Gastroesophageal sphincter (tissue), 4 donors: Measurements from ENCODE around the gene IQGAP3. TPM values are rescaled to one million over a fixed set of nuclear protein-coding genes. Genes with fewer than 3 reads are reported as not detected.

ENCODE experiments used
- ATAC-seq: fragments of 150-250 bp; one replicate; pipeline ENCODE4 v1.9.1; 2016; ENCODE audit warnings: mild to moderate bottlenecking, moderate library complexity
- H3K27ac ChIP-seq, 4 donors: fragments of 200-600 bp; sonication (generic) in 3 of 4; 1 replicate in 3 of 4; 2 replicates in 1 of 4; pipeline ENCODE4 v1.5.1; 2016 to 2019
- H3K27me3 ChIP-seq: fragments of 200-600 bp; sonication (generic); one replicate; pipeline ENCODE4 v1.5.1; 2019
- H3K36me3 ChIP-seq, 2 donors: fragments of 200-600 bp; sonication (generic); one replicate each; pipeline ENCODE4 v1.5.1; 2019; ENCODE audit warnings: control low read depth in 1 of 2
- H3K4me1 ChIP-seq, 3 donors: fragments of 200-600 bp; sonication (generic); 1 replicate in 2 of 3; 2 replicates in 1 of 3; pipeline ENCODE4 v1.5.1; 2016 to 2019; ENCODE audit warnings: control low read depth in 2 of 3
- H3K4me3 ChIP-seq, 2 donors: fragments of 200-600 bp; sonication (generic); one replicate each; pipeline ENCODE4 v1.5.1; 2019; ENCODE audit warnings: mild to moderate bottlenecking in 1 of 2, moderate library complexity in 1 of 2
- H3K9me3 ChIP-seq, 3 donors: fragments of 200-600 bp; sonication (generic); one replicate each; pipeline ENCODE4 v1.5.1; 2017 to 2019; ENCODE audit warnings: control low read depth in 2 of 3
- CTCF ChIP-seq, 4 experiments: fragments of 200-600 bp in 2 of 4; fragments of 450-650 bp in 2 of 4; sonication (generic) in 1 of 4; IDR thresholded peaks; one replicate each; pipeline ENCODE4 v1.5.1; 2017 to 2019; ENCODE audit warnings: antibody characterized with exemption in 4 of 4, mild to moderate bottlenecking in 2 of 4, moderate library complexity in 2 of 4
- EP300 ChIP-seq: sonication (generic); formaldehyde crosslinking; IDR thresholded peaks from one replicate; pipeline ENCODE4 v1.6.1; 2017; ENCODE audit warnings: antibody characterized with exemption, mild to moderate bottlenecking
- POLR2A ChIP-seq, 2 donors: fragments of 450-650 bp; IDR thresholded peaks; one replicate each; pipeline ENCODE4 v1.6.1; 2017; ENCODE audit warnings: antibody characterized with exemption in 2 of 2, mild to moderate bottlenecking in 2 of 2, moderate library complexity in 1 of 2
- POLR2AphosphoS5 ChIP-seq: sonication (generic); formaldehyde crosslinking; IDR thresholded peaks from one replicate; pipeline ENCODE4 v1.6.1; 2017; ENCODE audit warnings: antibody characterized with exemption
- WGBS, 2 donors: methylation state at CpG; one replicate each; pipeline ENCODE4 v1.1.5; 2018; ENCODE audit warnings: low coverage in 1 of 2; 5-methylcytosine and 5-hydroxymethylcytosine counted together
- total RNA-seq, 4 donors: library from RNA; depleted of rRNA; stranded (reverse); fragments of >200 nt; gene quantifications; one replicate each; pipeline ENCODE4 v1.1.0, GENCODE V29; 2016

Gene IQGAP3
- total RNA-seq, 4 donors from 2014 or later = 0.27 to 0.58 (median 0.42) TPM; not detected in 1

- ATAC-seq = no peak
- Histone ChIP-seq H3K4me3 (no peak overlapping the region), H3K27ac (no peak overlapping the region), H3K9me3 (no peaks in the 10 kb centered on the region), H3K27me3 (no peaks in the 10 kb centered on the region), H3K36me3 (no peaks in the 10 kb centered on the region), H3K4me1 (no peaks in the 10 kb centered on the region)
- WGBS, 2 donors = 100% methylated on average over 1 of the region's 2 CpGs
- TF ChIP-seq POLR2A (IDR thresholded peaks at IDR 0.05) (no peak), POLR2AphosphoS5 (no peak), EP300 (no peak), CTCF (IDR thresholded peaks at IDR 0.05) (no peak)
These were observed 48.4 kb downstream of the IQGAP3 start for GRCh38 chr1:156523801-156524480.

GRCh38 chr1:156522443-156522970, 49.9 kb downstream of the IQGAP3 start:
- ATAC-seq = no peak
- Histone ChIP-seq H3K4me1 (no peaks in the 10 kb centered on the region), H3K9me3 (no peaks in the 10 kb centered on the region), H3K36me3 (no peaks in the 10 kb centered on the region), H3K4me3 (no peak overlapping the region), H3K27me3 (no peaks in the 10 kb centered on the region), H3K27ac (no peak overlapping the region)
- TF ChIP-seq POLR2A (IDR thresholded peaks at IDR 0.05) = no peak
- no peak for TF ChIP-seq POLR2AphosphoS5
- TF ChIP-seq EP300 = no peak
- TF ChIP-seq CTCF (IDR thresholded peaks at IDR 0.05) = no peak

- Histone ChIP-seq H3K36me3 (no peaks in the 10 kb centered on the region), H3K27me3 (no peaks in the 10 kb centered on the region), H3K27ac (no peak overlapping the region), H3K9me3 (no peaks in the 10 kb centered on the region), H3K4me1 (peaks cover 0 to 10% (median 3%) of the 10 kb centered on the region in 3 donors), H3K4me3 (no peak overlapping the region)
- 59 to 82% methylated on average over 2 to 4 of the region's 4 CpGs for WGBS, 2 donors
- no peak for TF ChIP-seq EP300
- TF ChIP-seq CTCF (IDR thresholded peaks at IDR 0.05) = no peak
- TF ChIP-seq POLR2A (IDR thresholded peaks at IDR 0.05) = no peak
- no peak for ATAC-seq
These were observed 54.6 kb downstream of the IQGAP3 start for GRCh38 chr1:156517748-156518147.

GRCh38 chr1:156516821-156517220, 55.5 kb downstream of the IQGAP3 start:
- WGBS, 2 donors = 88 to 95% methylated on average over 4 of the region's 4 CpGs
- Histone ChIP-seq H3K36me3 (no peaks in the 10 kb centered on the region), H3K27me3 (no peaks in the 10 kb centered on the region), H3K9me3 (no peaks in the 10 kb centered on the region), H3K4me3 (no peak overlapping the region), H3K4me1 (peaks cover 0 to 20% (median 4%) of the 10 kb centered on the region in 3 donors), H3K27ac (no peak overlapping the region)
- no peak for ATAC-seq
- TF ChIP-seq CTCF (IDR thresholded peaks at IDR 0.05) (no peak), POLR2A (IDR thresholded peaks at IDR 0.05) (no peak), EP300 (no peak), POLR2AphosphoS5 (no peak)

- Histone ChIP-seq H3K27ac (no peak overlapping the region), H3K36me3 (no peaks in the 10 kb centered on the region), H3K4me1 (peaks cover 2 to 28% (median 10%) of the 10 kb centered on the region in 3 donors), H3K4me3 (no peak overlapping the region), H3K9me3 (no peaks in the 10 kb centered on the region), H3K27me3 (no peaks in the 10 kb centered on the region)
- ATAC-seq = no peak
- TF ChIP-seq POLR2AphosphoS5 = no peak
- TF ChIP-seq CTCF (IDR thresholded peaks at IDR 0.05) = no peak
- TF ChIP-seq EP300 = no peak
- TF ChIP-seq POLR2A (IDR thresholded peaks at IDR 0.05) = no peak
- 50 to 57% methylated on average over 2 of the region's 2 CpGs for WGBS, 2 donors
These were observed 56.4 kb downstream of the IQGAP3 start for GRCh38 chr1:156515956-156516355.
